Liver (tissue), 3 donors: ENCODE results near the gene NAP1L1.
"Not testable (repeated sequence)": the region's sequence is repeated elsewhere in the genome, so short reads cannot be mapped to it uniquely, and the experiment has no call there.

Experiments
- GABPA ChIP-seq, 2 donors: IDR thresholded peaks in 1 of 2; conservative IDR thresholded peaks in 1 of 2; 2 replicates each; pipeline ENCODE4 v1.6.1; 2016; ENCODE audit warnings: antibody characterized with exemption in 2 of 2, mild to moderate bottlenecking in 1 of 2, moderate library complexity in 1 of 2
- HNF4G ChIP-seq: IDR thresholded peaks from 2 replicates; pipeline ENCODE4 v1.6.1; 2016; ENCODE audit warnings: antibody characterized with exemption
- JUND ChIP-seq, 2 donors: IDR thresholded peaks; 2 replicates each; pipeline ENCODE4 v1.6.1; 2016; ENCODE audit warnings: antibody characterized with exemption in 2 of 2
- NR2F2 ChIP-seq: IDR thresholded peaks from 2 replicates; pipeline ENCODE4 v1.6.1; 2016; ENCODE audit warnings: antibody characterized with exemption
- RAD21 ChIP-seq, 2 donors: IDR thresholded peaks; 2 replicates each; pipeline ENCODE4 v1.6.1; 2016; ENCODE audit warnings: antibody characterized with exemption in 2 of 2, mild to moderate bottlenecking in 2 of 2
- SP1 ChIP-seq: IDR thresholded peaks from 2 replicates; pipeline ENCODE4 v1.6.1; 2018; ENCODE audit warnings: antibody characterized with exemption, mild to moderate bottlenecking
- TAF1 ChIP-seq: conservative IDR thresholded peaks from 2 replicates; pipeline ENCODE4 v1.6.1; 2016; ENCODE audit warnings: antibody characterized with exemption, mild to moderate bottlenecking
- YY1 ChIP-seq: IDR thresholded peaks from 2 replicates; pipeline ENCODE4 v1.6.1; 2016; ENCODE audit warnings: antibody characterized with exemption, mild to moderate bottlenecking
- TF ChIP-seq, protein P1 (sequence below): IDR thresholded peaks from 2 replicates; pipeline ENCODE4 v1.6.1; 2016; ENCODE audit warnings: antibody characterized with exemption, mild to moderate bottlenecking
- TF ChIP-seq, protein P2 (sequence below): fragments of 150-350 bp; IDR thresholded peaks from 2 replicates; pipeline ENCODE4 v1.5.1; 2017; ENCODE audit warnings: improper control_type of control experiment, low read depth, low read length; ENCODE audit not compliant: missing input control
- TF ChIP-seq, protein P3 (sequence below): IDR thresholded peaks from 2 replicates; pipeline ENCODE4 v1.6.1; 2016; ENCODE audit warnings: antibody characterized with exemption
- TF ChIP-seq, protein P4 (sequence below): IDR thresholded peaks from 2 replicates; pipeline ENCODE4 v1.6.1; 2016; ENCODE audit warnings: antibody characterized with exemption
- TF ChIP-seq, protein P5 (sequence below): IDR thresholded peaks from 2 replicates; pipeline ENCODE4 v1.6.1; 2016; ENCODE audit warnings: antibody characterized with exemption
- donor health status: healthy.
- donor health status: healthy.

DNA sequence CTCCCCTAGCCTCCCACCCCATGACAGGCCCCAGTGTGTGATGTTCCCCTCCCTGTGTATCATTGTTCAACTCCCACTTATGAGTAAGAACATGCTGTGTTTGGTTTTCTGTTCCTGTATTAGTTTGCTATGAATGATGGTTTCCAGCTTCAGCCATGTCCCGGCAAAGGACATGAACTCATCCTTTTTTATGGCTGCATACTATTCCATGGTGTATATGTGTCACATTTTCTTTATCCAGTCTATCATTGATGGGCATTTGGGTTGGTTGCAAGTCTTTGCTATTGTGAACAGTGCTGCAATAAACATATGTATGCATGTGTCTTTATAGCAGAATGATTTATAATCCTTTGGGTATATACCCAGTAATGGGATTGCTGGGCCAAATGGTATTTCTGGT is 96.8 kb downstream of the NAP1L1 start:
- not testable (repeated sequence) for TF ChIP-seq RAD21 (IDR thresholded peaks at IDR 0.05); SP1; TAF1; YY1; HNF4G; GABPA (IDR thresholded peaks at IDR 0.05 in 1 of 2, conservative IDR thresholded peaks at IDR 0.05 in 1 of 2); NR2F2; JUND (IDR thresholded peaks at IDR 0.05)
- TF ChIP-seq, protein P1, sequence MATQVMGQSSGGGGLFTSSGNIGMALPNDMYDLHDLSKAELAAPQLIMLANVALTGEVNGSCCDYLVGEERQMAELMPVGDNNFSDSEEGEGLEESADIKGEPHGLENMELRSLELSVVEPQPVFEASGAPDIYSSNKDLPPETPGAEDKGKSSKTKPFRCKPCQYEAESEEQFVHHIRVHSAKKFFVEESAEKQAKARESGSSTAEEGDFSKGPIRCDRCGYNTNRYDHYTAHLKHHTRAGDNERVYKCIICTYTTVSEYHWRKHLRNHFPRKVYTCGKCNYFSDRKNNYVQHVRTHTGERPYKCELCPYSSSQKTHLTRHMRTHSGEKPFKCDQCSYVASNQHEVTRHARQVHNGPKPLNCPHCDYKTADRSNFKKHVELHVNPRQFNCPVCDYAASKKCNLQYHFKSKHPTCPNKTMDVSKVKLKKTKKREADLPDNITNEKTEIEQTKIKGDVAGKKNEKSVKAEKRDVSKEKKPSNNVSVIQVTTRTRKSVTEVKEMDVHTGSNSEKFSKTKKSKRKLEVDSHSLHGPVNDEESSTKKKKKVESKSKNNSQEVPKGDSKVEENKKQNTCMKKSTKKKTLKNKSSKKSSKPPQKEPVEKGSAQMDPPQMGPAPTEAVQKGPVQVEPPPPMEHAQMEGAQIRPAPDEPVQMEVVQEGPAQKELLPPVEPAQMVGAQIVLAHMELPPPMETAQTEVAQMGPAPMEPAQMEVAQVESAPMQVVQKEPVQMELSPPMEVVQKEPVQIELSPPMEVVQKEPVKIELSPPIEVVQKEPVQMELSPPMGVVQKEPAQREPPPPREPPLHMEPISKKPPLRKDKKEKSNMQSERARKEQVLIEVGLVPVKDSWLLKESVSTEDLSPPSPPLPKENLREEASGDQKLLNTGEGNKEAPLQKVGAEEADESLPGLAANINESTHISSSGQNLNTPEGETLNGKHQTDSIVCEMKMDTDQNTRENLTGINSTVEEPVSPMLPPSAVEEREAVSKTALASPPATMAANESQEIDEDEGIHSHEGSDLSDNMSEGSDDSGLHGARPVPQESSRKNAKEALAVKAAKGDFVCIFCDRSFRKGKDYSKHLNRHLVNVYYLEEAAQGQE: not testable (repeated sequence)
- TF ChIP-seq, protein P2, sequence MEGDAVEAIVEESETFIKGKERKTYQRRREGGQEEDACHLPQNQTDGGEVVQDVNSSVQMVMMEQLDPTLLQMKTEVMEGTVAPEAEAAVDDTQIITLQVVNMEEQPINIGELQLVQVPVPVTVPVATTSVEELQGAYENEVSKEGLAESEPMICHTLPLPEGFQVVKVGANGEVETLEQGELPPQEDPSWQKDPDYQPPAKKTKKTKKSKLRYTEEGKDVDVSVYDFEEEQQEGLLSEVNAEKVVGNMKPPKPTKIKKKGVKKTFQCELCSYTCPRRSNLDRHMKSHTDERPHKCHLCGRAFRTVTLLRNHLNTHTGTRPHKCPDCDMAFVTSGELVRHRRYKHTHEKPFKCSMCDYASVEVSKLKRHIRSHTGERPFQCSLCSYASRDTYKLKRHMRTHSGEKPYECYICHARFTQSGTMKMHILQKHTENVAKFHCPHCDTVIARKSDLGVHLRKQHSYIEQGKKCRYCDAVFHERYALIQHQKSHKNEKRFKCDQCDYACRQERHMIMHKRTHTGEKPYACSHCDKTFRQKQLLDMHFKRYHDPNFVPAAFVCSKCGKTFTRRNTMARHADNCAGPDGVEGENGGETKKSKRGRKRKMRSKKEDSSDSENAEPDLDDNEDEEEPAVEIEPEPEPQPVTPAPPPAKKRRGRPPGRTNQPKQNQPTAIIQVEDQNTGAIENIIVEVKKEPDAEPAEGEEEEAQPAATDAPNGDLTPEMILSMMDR: not testable (repeated sequence)
- TF ChIP-seq, protein P3, sequence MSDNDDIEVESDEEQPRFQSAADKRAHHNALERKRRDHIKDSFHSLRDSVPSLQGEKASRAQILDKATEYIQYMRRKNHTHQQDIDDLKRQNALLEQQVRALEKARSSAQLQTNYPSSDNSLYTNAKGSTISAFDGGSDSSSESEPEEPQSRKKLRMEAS: not testable (repeated sequence)
- TF ChIP-seq, protein P4, sequence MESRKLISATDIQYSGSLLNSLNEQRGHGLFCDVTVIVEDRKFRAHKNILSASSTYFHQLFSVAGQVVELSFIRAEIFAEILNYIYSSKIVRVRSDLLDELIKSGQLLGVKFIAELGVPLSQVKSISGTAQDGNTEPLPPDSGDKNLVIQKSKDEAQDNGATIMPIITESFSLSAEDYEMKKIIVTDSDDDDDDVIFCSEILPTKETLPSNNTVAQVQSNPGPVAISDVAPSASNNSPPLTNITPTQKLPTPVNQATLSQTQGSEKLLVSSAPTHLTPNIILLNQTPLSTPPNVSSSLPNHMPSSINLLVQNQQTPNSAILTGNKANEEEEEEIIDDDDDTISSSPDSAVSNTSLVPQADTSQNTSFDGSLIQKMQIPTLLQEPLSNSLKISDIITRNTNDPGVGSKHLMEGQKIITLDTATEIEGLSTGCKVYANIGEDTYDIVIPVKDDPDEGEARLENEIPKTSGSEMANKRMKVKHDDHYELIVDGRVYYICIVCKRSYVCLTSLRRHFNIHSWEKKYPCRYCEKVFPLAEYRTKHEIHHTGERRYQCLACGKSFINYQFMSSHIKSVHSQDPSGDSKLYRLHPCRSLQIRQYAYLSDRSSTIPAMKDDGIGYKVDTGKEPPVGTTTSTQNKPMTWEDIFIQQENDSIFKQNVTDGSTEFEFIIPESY: not testable (repeated sequence)
- TF ChIP-seq, protein P5, sequence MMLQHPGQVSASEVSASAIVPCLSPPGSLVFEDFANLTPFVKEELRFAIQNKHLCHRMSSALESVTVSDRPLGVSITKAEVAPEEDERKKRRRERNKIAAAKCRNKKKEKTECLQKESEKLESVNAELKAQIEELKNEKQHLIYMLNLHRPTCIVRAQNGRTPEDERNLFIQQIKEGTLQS: not testable (repeated sequence)
